Activated T-helper 1 cell treated with anti-CD3 and anti-CD28 coated beads, Interleukin-12 subunit alpha, Interleukin-12 subunit beta, Interleukin-2, Interleukin-4 antibody, amounts not matched to agents 30 ng/mL and 10 ng/mL and 1 ng/mL, durations not matched to agents 14 hours and 24 hours and 36 hours (primary cell): Measurements from ENCODE around the gene RPSA. TPM values are rescaled to one million over a fixed set of nuclear protein-coding genes. Genes with fewer than 3 reads are reported as not detected.
"Not testable (repeated sequence)": the region's sequence is repeated elsewhere in the genome, so short reads cannot be mapped to it uniquely, and the experiment has no call there.

ENCODE experiments used
- DNase-seq: peaks from one replicate; pipeline ENCODE4 v3.0.0; 2021; ENCODE audit warnings: low spot score
- H3K27ac Mint-ChIP-seq: one replicate; pipeline ENCODE4 v1.8.0; 2021; ENCODE audit warnings: mild to moderate bottlenecking, mixed read lengths
- H3K27me3 Mint-ChIP-seq: one replicate; pipeline ENCODE4 v1.8.0; 2022; ENCODE audit warnings: mild to moderate bottlenecking, moderate library complexity, mixed read lengths; ENCODE audit not compliant: insufficient read depth
- H3K36me3 Mint-ChIP-seq: one replicate; pipeline ENCODE4 v1.8.0; 2021; ENCODE audit warnings: low read depth, mixed read lengths
- H3K4me1 Mint-ChIP-seq: one replicate; pipeline ENCODE4 v1.8.0; 2021; ENCODE audit warnings: low read depth, mixed read lengths
- H3K4me3 Mint-ChIP-seq: one replicate; pipeline ENCODE4 v1.8.0; 2021; ENCODE audit warnings: mild to moderate bottlenecking, moderate library complexity, mixed read lengths
- H3K9me3 Mint-ChIP-seq: one replicate; pipeline ENCODE4 v1.8.0; 2021; ENCODE audit warnings: mixed read lengths
- intact Hi-C: fragments of 100-400 bp; cut with micrococcal nuclease; formaldehyde crosslinking; loops from one replicate; pipeline ENCODE4 v1.15.1; 2024
- total RNA-seq: library from RNA; stranded (reverse); gene quantifications from 2 replicates; pipeline ENCODE4 v1.2.3, GENCODE V29; 2022

RPSA gene
- total RNA-seq, 1 donor from 2014 or later: 1,750 TPM

DNA sequence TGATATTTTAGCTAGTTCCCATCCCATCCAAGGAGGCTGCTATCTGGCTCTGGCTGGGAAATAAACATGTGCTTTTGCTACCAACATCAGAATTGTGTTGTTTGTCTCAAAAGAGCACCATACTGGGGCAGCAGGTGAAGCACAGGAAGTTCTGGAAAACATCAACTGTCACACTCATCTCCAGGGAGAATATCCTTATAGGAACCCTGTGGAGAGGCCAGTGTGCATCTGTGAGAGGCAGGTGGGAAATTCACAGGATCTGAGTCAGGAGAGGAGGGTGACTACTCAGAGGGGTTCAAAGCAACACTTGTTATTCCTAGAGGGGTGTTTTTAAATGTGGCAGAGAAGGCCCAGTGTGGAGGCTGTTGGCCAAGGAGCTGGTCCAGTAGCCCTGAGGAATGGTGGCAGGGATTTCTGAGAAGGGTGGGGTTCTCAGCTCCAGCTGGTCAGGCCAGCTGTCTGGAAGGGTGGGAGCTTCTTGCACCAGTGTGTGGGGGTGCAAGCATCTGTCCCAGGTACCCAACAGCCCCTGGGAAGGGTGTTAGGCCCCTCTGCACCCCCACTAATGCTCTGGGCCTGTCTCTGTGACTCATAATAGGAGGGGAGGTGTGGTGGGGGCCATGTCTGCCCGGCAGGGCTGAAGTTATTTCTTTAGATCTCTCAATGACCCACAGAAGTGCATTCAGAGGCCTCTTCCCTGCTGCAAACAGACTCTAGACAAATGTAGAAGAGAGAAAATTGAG, 28.7 kb downstream of the RPSA start:
- intact Hi-C loops: no loop called here
- no peak for DNase-seq
- Mint-ChIP-seq H3K36me3 (no peaks in the 10 kb centered on the region), H3K27me3 (peaks cover 11% of the 10 kb centered on the region), H3K4me1 (no peaks in the 10 kb centered on the region), H3K4me3 (no peak overlapping the region), H3K9me3 (no peaks in the 10 kb centered on the region), H3K27ac (no peak overlapping the region)

DNA sequence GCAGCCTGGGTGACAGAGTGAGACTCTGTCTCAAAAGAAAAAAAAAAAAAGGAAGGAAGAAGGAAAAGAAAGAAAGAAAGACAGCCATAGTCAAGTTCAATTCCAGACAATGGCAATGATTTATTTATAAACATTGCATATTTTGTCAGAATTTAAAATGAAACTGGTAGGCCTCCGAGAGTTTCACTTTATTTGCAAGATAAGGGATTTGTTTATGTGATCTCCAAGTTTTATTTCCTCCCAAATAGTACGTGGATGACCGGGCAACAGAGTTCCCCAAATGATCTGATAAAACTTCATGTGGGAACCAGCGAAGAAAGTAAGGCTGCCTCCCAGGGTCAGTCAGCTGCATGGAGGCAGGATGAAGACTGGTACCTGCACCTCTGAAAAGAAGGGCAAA, 32.4 kb downstream of the RPSA start:
- intact Hi-C loops: no loop called here
- no peak for DNase-seq
- Mint-ChIP-seq H3K36me3 (no peaks in the 10 kb centered on the region), H3K27me3 (peaks cover 8% of the 10 kb centered on the region), H3K4me1 (no peaks in the 10 kb centered on the region), H3K9me3 (no peaks in the 10 kb centered on the region), H3K4me3 (no peak overlapping the region), H3K27ac (no peak overlapping the region)

DNA sequence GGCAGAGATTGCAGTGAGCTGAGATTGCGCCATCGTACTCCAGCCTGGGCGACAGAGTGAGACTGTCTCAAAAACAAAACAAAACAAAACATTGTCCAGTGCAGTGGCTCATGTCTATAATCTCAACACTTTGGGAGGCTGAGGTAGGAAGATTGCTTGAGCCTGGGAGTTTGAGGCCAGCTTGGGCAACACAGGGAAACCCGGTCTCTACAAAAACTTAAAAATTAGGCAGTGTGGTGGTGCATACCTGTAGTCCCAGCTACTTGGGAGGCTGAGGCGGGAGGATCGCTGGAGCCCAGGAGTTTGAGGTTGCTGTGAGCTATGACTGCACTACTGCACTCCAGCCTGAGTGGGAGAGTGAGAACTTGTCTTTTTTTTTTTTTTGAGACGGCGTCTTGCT, 33.8 kb downstream of the RPSA start:
- no peaks in the 10 kb centered on the region for H3K4me1 Mint-ChIP-seq
- peaks cover 8% of the 10 kb centered on the region for H3K27me3 Mint-ChIP-seq
- H3K27ac Mint-ChIP-seq: no peak overlapping the region
- no peaks in the 10 kb centered on the region for H3K36me3 Mint-ChIP-seq
- H3K4me3 Mint-ChIP-seq: no peak overlapping the region
- DNase-seq: no peak
- no peaks in the 10 kb centered on the region for H3K9me3 Mint-ChIP-seq
- intact Hi-C loops: no loop called here

DNA sequence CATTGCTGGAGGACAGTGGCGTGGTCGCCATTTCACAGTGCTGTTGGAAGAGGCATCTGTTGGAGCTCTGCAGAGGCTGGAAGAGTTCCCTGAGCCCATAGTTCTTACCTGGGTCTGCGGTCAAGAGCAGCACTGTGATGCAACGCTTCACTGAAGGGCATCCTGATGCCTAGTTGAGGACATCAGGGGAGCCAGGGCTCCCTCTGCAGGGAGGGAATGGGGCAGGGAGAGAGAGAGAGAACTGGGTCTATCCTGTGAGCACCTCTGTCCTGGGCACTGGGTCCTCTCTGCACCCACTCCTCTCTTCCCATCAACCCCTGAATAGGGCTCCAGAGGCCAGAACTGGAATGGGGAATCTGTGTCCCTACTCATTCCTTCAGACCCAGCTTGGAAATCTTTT, 37.0 kb downstream of the RPSA start:
- Mint-ChIP-seq H3K27me3 (peaks cover 4% of the 10 kb centered on the region), H3K27ac (no peak overlapping the region), H3K9me3 (no peaks in the 10 kb centered on the region), H3K36me3 (no peaks in the 10 kb centered on the region), H3K4me3 (no peak overlapping the region), H3K4me1 (no peaks in the 10 kb centered on the region)
- no peak for DNase-seq
- intact Hi-C loops: no loop called here

DNA sequence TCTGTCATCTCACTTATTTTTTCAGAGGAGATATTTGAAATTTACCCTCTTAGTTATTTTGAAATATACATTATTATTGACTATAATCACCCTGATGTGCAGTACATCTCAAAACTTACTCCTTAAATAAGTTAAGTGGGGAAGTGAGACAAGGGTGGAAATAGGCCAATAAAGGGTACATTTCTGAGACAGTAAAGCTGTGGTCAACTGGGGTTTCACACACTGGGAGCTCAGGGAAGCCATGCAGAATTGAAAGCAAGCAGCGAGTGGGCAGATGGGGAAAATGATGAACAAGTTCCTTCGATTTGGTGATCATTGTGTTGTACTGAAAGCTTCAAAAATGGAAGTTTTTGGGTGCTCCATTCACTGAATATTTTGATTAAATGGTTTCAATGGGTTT, 39.4 kb downstream of the RPSA start:
- H3K27ac Mint-ChIP-seq: no peak overlapping the region
- H3K36me3 Mint-ChIP-seq: no peaks in the 10 kb centered on the region
- H3K4me3 Mint-ChIP-seq: no peak overlapping the region
- intact Hi-C loops: no loop called here
- H3K27me3 Mint-ChIP-seq: peaks cover 4% of the 10 kb centered on the region
- DNase-seq: no peak
- H3K9me3 Mint-ChIP-seq: no peaks in the 10 kb centered on the region
- no peaks in the 10 kb centered on the region for H3K4me1 Mint-ChIP-seq

DNA sequence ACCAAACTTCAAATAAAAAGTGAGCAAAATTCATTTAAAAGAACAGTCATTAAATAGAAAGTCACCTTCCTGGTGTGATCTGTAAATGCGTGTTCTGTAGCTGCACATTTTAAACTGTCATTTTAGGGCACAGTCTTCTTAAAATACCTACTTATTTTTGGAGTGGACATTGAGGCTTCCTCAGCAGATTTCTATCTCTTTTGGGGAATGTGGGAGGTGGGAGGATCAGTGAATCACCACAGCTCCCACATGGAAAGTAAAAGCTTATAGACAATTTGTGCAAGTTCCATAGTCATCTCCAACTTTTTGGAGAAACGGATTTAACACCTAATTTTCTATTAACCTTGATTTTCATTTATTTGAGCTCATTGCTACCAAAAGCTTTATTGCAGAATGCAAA, 39.9 kb downstream of the RPSA start:
- no peak overlapping the region for H3K4me3 Mint-ChIP-seq
- H3K27me3 Mint-ChIP-seq: peaks cover 6% of the 10 kb centered on the region
- no peak for DNase-seq
- H3K27ac Mint-ChIP-seq: no peak overlapping the region
- no peaks in the 10 kb centered on the region for H3K36me3 Mint-ChIP-seq
- H3K4me1 Mint-ChIP-seq: no peaks in the 10 kb centered on the region
- H3K9me3 Mint-ChIP-seq: no peaks in the 10 kb centered on the region
- intact Hi-C loops: no loop called here

DNA sequence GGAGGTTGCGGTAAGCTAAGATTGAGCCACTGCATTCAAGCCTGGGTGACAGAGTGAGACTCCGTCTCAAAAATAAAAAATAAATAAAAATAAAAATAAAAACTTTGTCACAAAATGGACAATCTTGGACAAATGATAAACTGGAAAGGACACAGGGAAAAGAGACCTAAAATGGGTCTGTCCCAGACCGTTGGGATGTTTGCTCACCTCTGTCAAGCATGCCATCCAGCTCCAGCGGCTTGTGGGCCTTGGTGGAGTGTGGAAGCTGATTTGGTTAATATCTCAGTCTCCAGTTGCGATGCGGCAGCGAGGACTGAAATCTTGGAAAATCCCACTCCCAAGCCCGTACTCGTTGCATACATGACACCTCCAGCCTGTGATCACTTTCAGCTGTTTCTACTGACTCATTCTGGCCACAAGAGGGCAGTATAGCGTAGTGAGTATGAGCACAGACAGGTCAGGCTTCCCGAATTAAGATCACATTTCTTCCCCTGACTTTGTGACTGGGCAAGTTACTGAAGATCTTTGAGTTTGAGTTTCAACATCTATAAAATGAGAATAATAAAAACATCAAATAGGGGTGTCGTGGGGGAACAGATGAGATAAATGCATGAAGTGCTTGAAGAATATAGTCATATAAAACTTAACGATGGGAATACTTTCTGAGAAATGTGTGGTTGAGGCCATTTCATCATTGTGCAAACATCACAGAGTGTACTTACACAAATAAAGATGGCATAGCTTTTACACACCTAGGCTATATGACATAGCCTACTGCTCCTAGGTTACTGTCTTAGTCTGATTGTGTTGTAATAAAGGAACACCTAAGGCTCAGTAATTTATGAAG, 41.3 kb downstream of the RPSA start:
- H3K27me3 Mint-ChIP-seq: peaks cover 11% of the 10 kb centered on the region
- H3K9me3 Mint-ChIP-seq: no peaks in the 10 kb centered on the region
- no peak overlapping the region for H3K27ac Mint-ChIP-seq
- H3K4me3 Mint-ChIP-seq: no peak overlapping the region
- DNase-seq: peak; percentile 46
- H3K4me1 Mint-ChIP-seq: no peaks in the 10 kb centered on the region
- H3K36me3 Mint-ChIP-seq: no peaks in the 10 kb centered on the region
- intact Hi-C loops: loop anchor here (1.0 kb wide), 2 partner anchors 50 to 542 kb away; no protein-coding TSS in a partner anchor

DNA sequence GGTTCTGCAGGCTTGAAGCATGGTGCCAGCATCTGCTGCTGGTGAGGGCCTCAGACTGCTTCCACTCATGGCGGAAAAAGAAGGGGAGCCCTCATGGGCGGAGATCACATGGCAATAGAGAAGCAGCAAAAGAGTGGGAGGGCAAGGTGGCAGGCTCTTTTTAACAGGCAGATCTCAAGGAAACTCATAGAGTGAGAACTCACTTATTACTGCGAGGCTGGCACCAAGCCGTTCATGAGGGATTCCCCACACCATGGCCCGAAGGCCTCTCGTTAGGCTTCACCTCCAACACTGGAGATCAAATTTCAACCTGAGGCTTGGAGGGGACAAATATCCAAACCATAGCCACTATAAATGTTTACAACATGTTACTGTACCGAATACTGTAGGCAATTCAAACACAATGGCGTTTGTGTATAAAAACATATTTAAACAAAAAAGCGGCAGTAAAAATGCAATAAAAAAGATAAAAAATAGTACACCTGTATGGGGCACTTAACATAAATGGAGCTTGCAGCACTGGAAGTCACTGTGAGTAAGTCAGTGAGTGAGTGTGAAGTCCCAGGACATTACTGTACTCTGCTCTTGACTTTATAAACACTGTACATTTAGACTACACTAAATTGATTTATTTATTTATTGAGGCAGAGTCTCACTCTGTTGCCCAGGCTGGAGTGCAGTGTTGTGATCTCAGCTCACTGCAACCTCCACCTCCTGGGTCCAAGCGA, 42.1 kb downstream of the RPSA start:
- Mint-ChIP-seq H3K4me1 (no peaks in the 10 kb centered on the region), H3K27me3 (peaks cover 11% of the 10 kb centered on the region), H3K36me3 (no peaks in the 10 kb centered on the region), H3K9me3 (no peaks in the 10 kb centered on the region), H3K4me3 (no peak overlapping the region), H3K27ac (no peak overlapping the region)
- no peak for DNase-seq
- intact Hi-C loops: loop anchor here (1.0 kb wide), 2 partner anchors 50 to 542 kb away; no protein-coding TSS in a partner anchor

DNA sequence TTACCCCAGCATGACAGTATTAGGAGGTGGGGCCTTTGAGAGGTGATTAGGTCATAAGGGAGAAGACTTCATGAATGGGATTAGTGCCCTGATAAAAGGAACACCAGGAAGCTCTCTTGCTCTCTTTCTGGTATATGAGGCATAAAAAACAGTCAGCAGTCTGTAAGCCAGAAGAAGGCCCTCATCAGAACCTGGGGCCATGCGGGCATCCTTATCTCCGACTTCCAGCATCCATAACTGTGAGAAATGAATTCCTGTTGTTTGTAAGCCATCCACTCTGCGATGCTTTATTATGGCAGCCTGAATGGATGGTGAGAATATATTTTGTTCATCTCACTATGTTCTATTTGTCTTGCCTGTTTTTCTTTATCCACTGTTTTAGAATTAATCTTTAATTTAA, 43.3 kb downstream of the RPSA start:
- intact Hi-C loops: no loop called here
- peaks cover 15% of the 10 kb centered on the region for H3K27me3 Mint-ChIP-seq
- H3K4me1 Mint-ChIP-seq: no peaks in the 10 kb centered on the region
- no peaks in the 10 kb centered on the region for H3K36me3 Mint-ChIP-seq
- no peak for DNase-seq
- no peaks in the 10 kb centered on the region for H3K9me3 Mint-ChIP-seq
- no peak overlapping the region for H3K27ac Mint-ChIP-seq
- H3K4me3 Mint-ChIP-seq: no peak overlapping the region

DNA sequence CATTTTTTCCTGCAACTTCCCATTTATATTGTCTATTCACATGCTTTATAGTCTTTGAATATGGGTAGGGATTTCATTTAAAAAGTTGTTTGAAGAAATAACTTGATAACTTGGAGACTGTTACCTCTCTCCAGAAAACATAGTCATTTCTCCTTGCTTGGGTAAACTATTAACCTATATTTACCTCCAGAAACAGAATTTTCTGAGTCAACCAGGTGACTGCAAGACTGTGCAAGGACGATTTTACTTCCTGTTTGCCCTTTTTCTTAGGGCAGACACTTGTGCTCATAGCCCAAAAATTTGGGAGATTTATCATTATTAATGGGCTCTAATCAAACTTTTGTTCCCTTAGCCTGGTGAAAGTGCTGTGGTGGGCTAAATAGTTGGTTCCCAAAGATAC, 46.6 kb downstream of the RPSA start:
- H3K27me3 Mint-ChIP-seq: peaks cover 15% of the 10 kb centered on the region
- DNase-seq: no peak

DNA sequence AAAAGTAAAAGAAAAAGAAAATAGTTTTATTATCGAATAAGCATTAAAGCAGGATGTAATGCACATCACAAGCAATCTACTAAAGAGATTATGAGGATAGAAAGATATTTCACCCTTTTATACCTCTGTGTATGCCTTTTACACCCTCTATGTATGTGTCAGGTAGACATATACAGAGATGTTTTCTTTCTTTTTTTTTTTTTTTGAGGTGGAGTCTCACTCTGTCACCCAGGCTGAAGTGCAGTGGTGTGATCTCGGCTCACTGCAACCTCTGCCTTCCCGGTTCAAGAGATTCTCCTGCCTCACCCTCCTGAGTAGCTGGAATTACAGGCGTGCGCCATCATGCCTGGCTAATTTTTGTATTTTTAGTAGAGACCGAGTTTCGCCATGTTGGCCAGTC, 47.4 kb downstream of the RPSA start:
- H3K36me3 Mint-ChIP-seq, intact Hi-C loops, H3K4me1 Mint-ChIP-seq, H3K9me3 Mint-ChIP-seq, H3K4me3 Mint-ChIP-seq, DNase-seq, H3K27ac Mint-ChIP-seq: not testable (repeated sequence)
- H3K27me3 Mint-ChIP-seq: peaks cover 15% of the 10 kb centered on the region

More for the DNA sequence above, 46.6 kb downstream of the RPSA start:
- Mint-ChIP-seq H3K4me1 (no peaks in the 10 kb centered on the region), H3K36me3 (no peaks in the 10 kb centered on the region), H3K4me3 (no peak overlapping the region), H3K27ac (no peak overlapping the region), H3K9me3 (no peaks in the 10 kb centered on the region)
- intact Hi-C loops: no loop called here

DNA sequence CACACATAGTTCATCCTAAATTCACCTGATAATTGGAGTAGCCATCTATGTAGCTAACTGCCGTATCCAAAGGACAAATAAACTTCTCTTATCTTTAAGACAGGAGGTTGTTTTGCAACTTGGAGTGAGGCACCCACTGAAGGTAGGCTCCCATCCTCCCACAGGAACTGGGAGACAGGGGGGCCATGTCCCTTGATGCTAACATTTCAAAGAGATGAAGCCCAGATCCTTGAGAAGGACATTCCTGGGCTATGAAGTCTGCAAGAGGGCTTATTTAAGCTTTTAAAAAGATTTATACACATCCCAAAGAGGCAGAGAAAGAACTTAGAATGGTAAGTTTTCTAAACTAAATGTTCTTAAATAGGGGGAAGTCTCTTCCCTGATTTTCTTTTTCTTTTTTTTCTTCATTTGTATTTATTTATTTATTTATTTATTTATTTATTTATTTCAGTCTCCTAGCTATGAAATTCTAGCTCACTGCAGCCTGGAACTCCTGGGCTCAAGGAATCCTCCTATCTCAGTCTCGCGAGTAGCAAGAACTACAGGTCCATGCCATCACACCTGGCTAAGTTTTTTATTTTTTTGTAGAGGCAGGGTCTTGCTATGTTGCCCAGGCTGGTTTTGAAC, 48.2 kb downstream of the RPSA start:
- DNase-seq: no peak
- Mint-ChIP-seq H3K36me3 (no peaks in the 10 kb centered on the region), H3K27ac (no peak overlapping the region), H3K4me3 (no peak overlapping the region), H3K27me3 (peaks cover 15% of the 10 kb centered on the region), H3K4me1 (no peaks in the 10 kb centered on the region), H3K9me3 (no peaks in the 10 kb centered on the region)
- intact Hi-C loops: no loop called here
